T47D (cell line): ENCODE data around the gene SDHB.

ENCODE experiments used
- DNase-seq, 2 experiments: peaks; one replicate each; pipeline versions ENCODE4 v3.0.0 to v3.0.0-alpha.2; 2011 to 2012; ENCODE audit warnings: low read depth in 1 of 2, low spot score in 1 of 2
- JUND ChIP-seq: IDR thresholded peaks from 2 replicates; pipeline ENCODE4 v1.6.1; 2012; ENCODE audit warnings: low read depth
- in situ Hi-C: cut with HindIII; loops from 2 replicates; pipeline ENCODE4 v1.10.0; 2016; ENCODE audit warnings: low sequenced_read_pairs, low pct_unique_long_range_greater_than_20kb

Gene SDHB

DNA sequence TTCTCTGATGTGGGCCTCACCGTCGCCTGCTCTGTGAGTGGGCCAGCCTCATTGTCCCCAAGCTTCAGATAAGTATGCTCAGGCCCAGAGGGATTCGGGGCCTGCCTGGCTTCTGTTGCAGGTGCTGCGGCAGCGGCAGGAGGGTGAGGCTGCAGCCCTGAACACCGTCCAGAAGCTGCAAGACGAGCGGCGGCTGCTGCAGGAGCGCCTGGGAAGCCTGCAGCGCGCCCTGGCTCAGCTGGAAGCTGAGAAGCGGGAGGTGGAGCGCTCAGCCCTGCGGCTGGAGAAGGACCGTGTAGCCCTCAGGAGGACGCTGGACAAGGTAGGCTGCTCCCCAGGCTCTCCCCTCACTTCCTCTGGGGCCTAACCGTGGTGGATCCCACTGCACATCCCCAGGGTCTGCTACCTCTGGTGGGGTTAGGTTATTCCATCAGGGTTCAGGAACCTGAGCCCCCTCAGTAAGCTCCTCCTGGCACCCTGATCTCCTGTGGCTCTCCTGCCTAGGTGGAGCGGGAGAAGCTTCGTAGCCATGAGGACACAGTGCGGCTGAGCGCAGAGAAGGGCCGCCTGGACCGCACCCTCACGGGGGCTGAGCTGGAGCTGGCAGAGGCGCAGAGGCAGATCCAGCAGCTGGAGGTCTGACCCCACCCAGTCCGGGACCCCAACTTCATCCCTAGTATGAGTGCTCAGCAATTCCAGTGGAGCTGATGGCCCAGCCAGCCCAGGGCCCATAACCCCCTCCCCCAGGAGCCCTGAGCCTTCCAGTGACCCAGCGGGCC is 83.5 kb downstream of the SDHB start:
- DNase-seq, result no peak
- in situ Hi-C loops, result no loop called here
- TF ChIP-seq JUND, result no peak

DNA sequence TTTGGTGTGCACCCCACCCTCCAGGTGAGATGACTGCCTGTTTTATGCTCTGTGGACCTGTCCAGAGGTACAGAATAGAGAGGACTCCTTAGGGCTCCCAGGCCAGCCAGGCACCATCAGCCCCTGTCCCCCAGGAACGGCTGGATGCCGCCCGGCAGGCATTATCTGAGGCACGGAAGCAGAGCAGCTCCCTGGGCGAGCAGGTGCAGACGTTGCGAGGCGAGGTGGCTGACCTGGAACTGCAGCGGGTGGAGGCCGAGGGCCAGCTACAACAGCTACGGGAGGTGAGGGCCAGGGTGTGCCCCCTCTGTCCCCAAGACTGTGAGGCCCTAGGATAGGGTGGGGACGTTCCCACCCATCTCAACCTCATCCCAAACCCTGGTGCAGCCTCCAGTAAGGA is 84.2 kb downstream of the SDHB start:
- no peak for DNase-seq
- no peak for TF ChIP-seq JUND
- in situ Hi-C loops, result no loop called here

DNA sequence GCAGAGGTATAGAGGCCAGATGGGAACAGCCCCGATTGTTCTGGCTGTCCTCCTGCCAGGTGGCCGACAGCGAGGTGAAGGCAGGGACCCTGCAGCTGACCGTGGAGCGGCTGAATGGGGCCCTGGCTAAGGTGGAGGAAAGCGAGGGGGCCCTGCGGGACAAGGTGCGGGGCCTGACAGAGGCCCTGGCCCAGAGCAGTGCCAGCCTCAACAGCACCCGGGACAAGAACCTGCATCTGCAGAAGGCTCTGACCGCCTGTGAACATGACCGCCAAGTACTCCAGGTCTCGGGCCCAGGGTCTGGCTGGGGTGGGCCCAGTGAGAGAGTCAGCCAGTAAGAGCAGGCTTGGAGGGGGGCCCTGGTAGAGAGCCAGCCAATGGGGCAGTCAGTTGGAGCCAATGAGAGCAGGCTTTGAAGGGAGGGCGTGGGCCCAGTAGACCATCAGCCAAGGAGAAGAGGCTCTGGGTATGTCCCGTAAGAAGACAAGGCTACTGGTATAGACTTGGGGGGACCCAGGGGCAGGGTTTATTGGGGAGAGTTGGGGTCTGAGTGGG is 84.7 kb downstream of the SDHB start:
- no peak for DNase-seq
- TF ChIP-seq JUND, result no peak
- in situ Hi-C loops, result no loop called here
